IPS-NIHi7 (cell line): ENCODE measurements around the gene CLN6.
A peak's percentile ranks its signal among the peaks of the same experiment; 100 is the strongest.

Source experiments
- DNase-seq: peaks from one replicate; pipeline ENCODE4 v3.0.0; 2012; ENCODE audit warnings: mixed read lengths; ENCODE audit errors: extremely low spot score

The CLN6 gene

GRCh38 chr15:68229386-68230156 is at the start of gene CLN6:
TSS of gene CLN6 (minus strand) at chr15:68229728. CDS start at chr15:68229584, 144 bp downstream.
- DNase-seq: peak; percentile 95

GRCh38 chr15:68278595-68279405 is 49.3 kb upstream of the CLN6 start:
- no peak for DNase-seq

- no peak for DNase-seq
These were observed 48.7 kb upstream of the CLN6 start for GRCh38 chr15:68278345-68278594.

GRCh38 chr15:68277603-68278344 is 48.2 kb upstream of the CLN6 start, which contains the start of gene FEM1B:
TSS of gene FEM1B (plus strand) at chr15:68277745. CDS start at chr15:68278418, 673 bp downstream.
- peak; percentile 87 for DNase-seq

- peak; percentile 48 for DNase-seq
These were observed 47.6 kb upstream of the CLN6 start for GRCh38 chr15:68277131-68277602.

- no peak for DNase-seq
These were observed 47.1 kb upstream of the CLN6 start for GRCh38 chr15:68276668-68277067.

- DNase-seq: no peak
These were observed 45.7 kb upstream of the CLN6 start for GRCh38 chr15:68275165-68275746.

- DNase-seq: no peak
These were observed 44.8 kb upstream of the CLN6 start for GRCh38 chr15:68274201-68274848.

GRCh38 chr15:68272721-68273271 is 43.3 kb upstream of the CLN6 start:
- DNase-seq: no peak

- peak; percentile 41 for DNase-seq
These were observed 42.4 kb upstream of the CLN6 start for GRCh38 chr15:68271854-68272471.

GRCh38 chr15:68268405-68268804 is 38.9 kb upstream of the CLN6 start:
- DNase-seq: no peak

- DNase-seq: no peak
These were observed 36.1 kb upstream of the CLN6 start for GRCh38 chr15:68265674-68266073.

- DNase-seq: no peak
These were observed 35.6 kb upstream of the CLN6 start for GRCh38 chr15:68265081-68265480.

GRCh38 chr15:68264282-68264681 is 34.8 kb upstream of the CLN6 start:
- DNase-seq: no peak

GRCh38 chr15:68262514-68263356 is 33.2 kb upstream of the CLN6 start:
- no peak for DNase-seq

- no peak for DNase-seq
These were observed 32.5 kb upstream of the CLN6 start for GRCh38 chr15:68261980-68262379.

GRCh38 chr15:68261241-68261640 is 31.7 kb upstream of the CLN6 start:
- no peak for DNase-seq

GRCh38 chr15:68259883-68260282 is 30.4 kb upstream of the CLN6 start:
- DNase-seq: no peak

GRCh38 chr15:68258692-68259091 is 29.2 kb upstream of the CLN6 start:
- DNase-seq: no peak
